HG03045 (cell line): ENCODE measurements around the gene WDR88.
A peak's percentile ranks its signal among the peaks of the same experiment; 100 is the strongest.
"Not testable (repeated sequence)": the region's sequence is repeated elsewhere in the genome, so short reads cannot be mapped to it uniquely, and the experiment has no call there.

ENCODE experiments used
- ATAC-seq: cut with Tn5 transposase; IDR thresholded peaks from one replicate; pipeline ENCODE4 v1.9.1; 2021; ENCODE audit warnings: mild to moderate bottlenecking, moderate library complexity; ENCODE audit not compliant: unreplicated experiment

The WDR88 gene

GRCh38 chr19:33129901-33130300 lies 2.0 kb upstream of the WDR88 start:
- ATAC-seq, result no peak

GRCh38 chr19:33130433-33130832 lies 1.5 kb upstream of the WDR88 start:
- ATAC-seq, result no peak

- ATAC-seq, result no peak
These were observed 511 bp downstream of the WDR88 start for GRCh38 chr19:33132425-33132824.

DNA sequence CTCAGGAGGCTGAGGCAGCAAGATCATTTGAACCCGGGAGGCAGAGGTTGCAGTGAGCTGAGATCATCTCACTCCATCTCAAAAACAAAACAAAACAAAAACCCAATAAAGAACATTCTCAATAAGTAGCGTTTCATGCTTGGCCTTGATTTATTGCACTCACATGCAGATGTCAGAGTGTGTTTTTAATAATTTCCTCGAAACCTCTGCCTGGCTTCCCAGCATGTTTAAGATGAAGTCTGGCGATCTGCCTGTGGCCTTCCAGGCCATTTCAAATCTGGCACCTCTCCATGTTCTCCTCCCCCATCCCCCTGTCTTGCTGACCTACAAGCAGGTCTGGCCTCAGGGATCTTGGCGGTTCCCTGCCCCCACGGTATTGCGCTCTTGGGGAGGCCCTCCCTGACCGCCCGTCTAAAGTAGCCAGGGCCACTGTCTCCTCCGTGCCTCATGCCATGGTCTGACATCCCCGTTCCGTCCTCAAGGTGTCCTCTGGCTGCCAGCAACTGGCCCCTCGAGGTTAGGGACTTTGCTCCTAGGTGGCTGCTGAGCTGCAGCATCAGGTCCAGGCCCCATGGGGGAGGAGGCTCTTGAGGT lies 1.6 kb downstream of the WDR88 start:
- ATAC-seq, result no peak

- ATAC-seq, result no peak
These were observed 2.7 kb downstream of the WDR88 start for GRCh38 chr19:33134571-33135041.

GRCh38 chr19:33139165-33139564 lies 7.3 kb downstream of the WDR88 start:
- ATAC-seq, result no peak

DNA sequence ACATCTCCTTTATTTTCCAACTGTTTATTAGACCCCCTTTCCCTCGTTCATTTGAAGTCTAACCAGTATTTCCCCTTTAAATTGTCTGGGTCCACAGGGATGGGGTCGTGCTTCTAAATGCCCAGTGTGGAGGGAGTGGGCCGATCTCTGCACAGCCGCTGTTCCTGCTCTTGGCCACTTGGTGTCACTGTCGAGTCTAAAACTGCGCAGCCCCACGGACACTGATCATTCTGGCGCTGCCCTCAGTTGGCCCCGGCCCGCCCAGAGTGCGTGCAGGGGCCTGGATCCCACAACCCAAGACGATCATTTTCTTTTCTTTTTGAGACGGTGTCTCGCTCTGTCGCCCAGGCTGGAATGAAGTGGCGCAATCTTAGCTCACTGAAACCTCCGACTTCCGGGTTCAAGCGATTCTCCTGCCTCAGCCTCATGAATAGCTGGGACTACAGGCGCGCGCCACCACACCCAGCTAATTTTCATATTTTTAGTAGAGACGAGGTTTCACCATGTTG lies 12.0 kb downstream of the WDR88 start:
- ATAC-seq, result peak; percentile 56

GRCh38 chr19:33146209-33146608 lies 14.3 kb downstream of the WDR88 start:
- no peak for ATAC-seq

GRCh38 chr19:33147538-33147937 lies 15.6 kb downstream of the WDR88 start:
- no peak for ATAC-seq

GRCh38 chr19:33150852-33151518 lies 19.1 kb downstream of the WDR88 start:
- no peak for ATAC-seq

GRCh38 chr19:33152176-33152575 lies 20.3 kb downstream of the WDR88 start:
- ATAC-seq, result no peak

DNA sequence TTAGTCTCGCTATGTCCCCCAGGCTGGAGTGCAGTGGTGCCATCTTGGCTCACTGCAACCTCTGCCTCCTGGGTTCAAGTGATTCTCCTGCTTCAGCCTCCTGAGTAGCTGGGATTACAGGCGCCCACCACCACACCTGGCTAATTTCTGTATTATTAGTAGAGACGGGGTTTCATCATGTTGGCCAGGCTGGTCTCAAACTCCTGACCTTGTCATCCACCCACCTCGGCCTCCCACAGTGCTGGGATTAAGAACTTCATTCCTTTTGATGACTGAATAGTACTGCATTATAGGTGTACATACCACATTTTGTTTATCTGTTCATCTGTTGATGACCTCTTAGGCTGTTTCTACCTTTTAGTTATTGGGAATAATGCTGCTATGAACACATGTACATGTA lies 20.7 kb downstream of the WDR88 start:
- not testable (repeated sequence) for ATAC-seq

GRCh38 chr19:33154313-33154712 lies 22.4 kb downstream of the WDR88 start:
- ATAC-seq, result not testable (repeated sequence)

DNA sequence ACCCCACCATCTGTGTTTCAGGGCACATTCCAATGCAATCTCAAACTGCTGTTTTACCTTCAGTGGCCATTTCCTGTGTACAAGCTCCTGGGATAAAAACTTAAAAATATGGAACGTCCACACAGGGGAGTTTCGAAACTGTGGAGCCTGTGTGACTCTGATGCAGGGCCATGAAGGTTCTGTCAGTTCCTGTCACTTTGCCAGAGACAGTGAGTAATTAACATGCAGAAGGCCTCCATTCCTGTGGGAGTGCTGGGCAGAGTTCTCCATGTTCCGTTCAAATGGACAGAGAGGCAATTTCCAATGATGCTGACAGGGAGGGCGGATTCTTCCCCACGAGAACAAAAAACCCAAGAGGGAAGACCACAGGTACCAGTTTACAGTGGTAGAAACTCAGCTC lies 24.4 kb downstream of the WDR88 start:
- ATAC-seq, result no peak

GRCh38 chr19:33157906-33158305 lies 26.0 kb downstream of the WDR88 start:
- ATAC-seq, result no peak

GRCh38 chr19:33158365-33158764 lies 26.5 kb downstream of the WDR88 start:
- no peak for ATAC-seq

DNA sequence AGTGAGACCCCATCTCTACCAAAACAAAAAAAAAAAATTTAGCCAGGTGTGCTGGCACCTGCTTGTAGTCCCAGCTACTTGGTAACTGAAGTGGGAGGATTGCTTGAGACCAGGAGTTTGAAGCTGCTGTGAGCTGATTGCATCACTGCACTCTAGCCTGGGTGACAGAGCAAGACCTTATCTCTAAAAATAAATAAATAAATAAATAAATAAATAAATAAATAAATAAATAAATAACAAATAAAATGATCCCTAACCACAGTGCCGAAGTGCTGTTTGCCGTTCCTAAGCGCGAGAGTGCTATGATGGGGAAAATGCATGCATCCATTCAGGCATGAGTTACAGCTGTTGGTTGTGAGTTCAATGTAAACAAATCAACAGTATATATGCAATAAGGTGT lies 27.2 kb downstream of the WDR88 start:
- no peak for ATAC-seq

- ATAC-seq, result no peak
These were observed 28.0 kb downstream of the WDR88 start for GRCh38 chr19:33159893-33160292.

GRCh38 chr19:33161201-33161600 lies 29.3 kb downstream of the WDR88 start:
- no peak for ATAC-seq

DNA sequence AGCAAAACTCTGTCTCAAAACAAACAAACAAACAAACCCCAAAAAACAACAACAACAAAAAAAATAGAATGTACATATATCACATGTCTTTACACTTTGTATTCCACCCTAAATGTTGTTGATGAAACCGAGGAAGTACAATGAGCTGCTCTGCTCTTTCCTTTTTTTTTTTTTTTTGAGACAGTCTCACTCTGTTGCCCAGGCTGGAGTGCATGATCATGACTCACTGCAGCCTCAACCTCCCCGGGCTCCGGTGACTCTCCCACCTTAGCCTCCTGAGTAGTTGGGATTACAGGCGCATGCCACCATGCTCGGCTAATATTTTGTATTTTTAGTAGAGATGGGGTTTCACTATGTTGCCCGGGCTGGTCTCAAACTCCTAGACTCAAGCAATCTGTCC lies 31.6 kb downstream of the WDR88 start:
- ATAC-seq, result no peak

GRCh38 chr19:33166037-33166436 lies 34.1 kb downstream of the WDR88 start:
- ATAC-seq, result not testable (repeated sequence)

DNA sequence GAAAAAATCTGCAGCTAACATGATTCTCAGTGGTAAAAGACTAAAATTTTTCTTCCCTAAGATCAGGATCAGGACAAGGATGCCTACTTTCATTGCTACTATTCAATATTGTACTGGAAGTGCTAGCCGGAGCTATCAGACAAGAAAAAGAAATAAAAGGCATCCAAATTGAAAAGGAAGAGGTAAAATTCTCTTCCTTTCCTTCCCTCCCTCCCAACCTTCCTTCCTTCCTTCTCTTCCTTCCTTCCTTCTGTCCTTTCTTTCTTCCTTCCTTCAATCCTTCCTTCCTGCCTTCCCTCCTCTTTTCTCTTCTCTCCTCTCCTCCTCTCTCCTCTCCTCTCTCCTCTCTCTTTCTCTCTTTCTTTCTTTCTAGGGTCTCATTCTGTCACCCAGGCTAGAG lies 35.5 kb downstream of the WDR88 start:
- ATAC-seq, result no peak

DNA sequence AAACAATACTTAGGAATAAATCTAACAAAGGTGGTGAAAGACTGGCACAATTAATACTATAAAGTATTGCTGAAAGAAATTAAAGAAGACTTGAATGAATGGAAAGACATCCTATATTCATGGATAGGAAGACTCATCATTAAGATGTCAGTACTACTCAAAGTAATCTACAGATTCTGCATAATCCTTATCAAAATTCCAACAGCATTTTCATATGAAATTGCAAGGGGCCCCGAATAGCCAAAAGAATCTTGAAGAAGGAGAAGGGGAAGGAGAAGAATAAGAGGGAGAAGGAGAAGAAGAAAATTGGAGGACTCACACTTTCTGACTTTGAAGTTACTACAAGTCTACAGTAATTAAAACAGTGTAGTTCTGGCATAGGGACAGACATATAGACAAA lies 36.6 kb downstream of the WDR88 start:
- no peak for ATAC-seq
